ENCODE data around the gene ABCC6. TPM values are rescaled to one million over a fixed set of nuclear protein-coding genes. Genes with fewer than 3 reads are reported as not detected.
"Not testable (repeated sequence)": the region's sequence is repeated elsewhere in the genome, so short reads cannot be mapped to it uniquely, and the experiment has no call there.

Gene ABCC6
- polyA plus RNA-seq, 1 experiment = 1.2 TPM

DNA sequence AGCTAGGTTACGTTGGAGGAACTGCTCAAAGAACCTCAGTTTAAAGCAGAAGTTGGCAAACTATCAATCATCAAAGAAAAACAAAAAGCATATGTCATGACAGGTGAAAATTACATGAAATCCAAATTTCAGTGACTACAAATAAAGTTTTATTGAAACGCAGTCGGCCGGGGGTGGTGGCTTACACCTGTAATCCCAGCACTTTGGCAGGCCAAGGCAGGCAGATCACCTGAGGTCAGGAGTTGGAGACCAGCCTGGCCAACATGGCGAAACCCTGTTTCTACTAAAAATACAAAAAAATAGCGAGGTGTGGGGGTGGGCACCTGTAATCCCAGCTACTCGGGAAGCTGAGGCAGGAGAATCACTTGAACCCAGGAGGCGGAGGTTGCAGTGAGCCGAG is 2.8 kb downstream of the ABCC6 start:
- CTCF ChIA-PET; H3K27me3 ChIP-seq (ENCODE audit: control insufficient read depth, insufficient read depth, low read length); POLR2A ChIA-PET; DNase-seq (ENCODE audit: low read depth); H3K36me3 ChIP-seq (ENCODE audit: control insufficient read depth, insufficient read depth, low read length); H3K4me3 ChIP-seq (ENCODE audit: low read depth, low read length): not testable (repeated sequence)

GRCh38 chr16:16218787-16219186 is 4.5 kb downstream of the ABCC6 start:
- H3K36me3 ChIP-seq (ENCODE audit: control insufficient read depth, insufficient read depth, low read length); DNase-seq (ENCODE audit: low read depth); CTCF ChIA-PET; H3K27me3 ChIP-seq (ENCODE audit: control insufficient read depth, insufficient read depth, low read length); POLR2A ChIA-PET; H3K4me3 ChIP-seq (ENCODE audit: low read depth, low read length): not testable (repeated sequence)

GRCh38 chr16:16218349-16218748 is 4.9 kb downstream of the ABCC6 start:
- DNase-seq (ENCODE audit: low read depth); H3K27me3 ChIP-seq (ENCODE audit: control insufficient read depth, insufficient read depth, low read length); H3K36me3 ChIP-seq (ENCODE audit: control insufficient read depth, insufficient read depth, low read length); POLR2A ChIA-PET; CTCF ChIA-PET; H3K4me3 ChIP-seq (ENCODE audit: low read depth, low read length): not testable (repeated sequence)

DNA sequence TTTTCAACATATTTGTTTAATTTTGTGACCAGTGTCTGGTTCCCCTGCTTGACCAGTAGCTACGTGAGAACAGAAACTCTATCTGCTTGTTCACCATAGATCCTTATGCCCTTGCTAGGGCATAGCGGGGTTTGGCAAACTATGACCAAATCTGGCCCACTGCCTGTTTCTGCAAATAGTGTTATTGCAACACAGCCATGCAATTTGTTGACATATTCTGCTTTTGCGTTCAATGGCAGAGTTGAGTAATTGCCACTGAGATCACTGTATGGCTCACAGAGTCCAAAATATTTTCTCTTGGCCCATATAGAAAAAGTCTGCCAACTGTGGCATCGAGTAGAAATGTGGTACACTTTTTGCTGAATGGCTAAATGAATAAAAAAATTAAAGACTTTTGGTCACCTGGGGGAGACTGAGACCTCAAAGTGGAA is 9.4 kb downstream of the ABCC6 start:
- H3K36me3 ChIP-seq (ENCODE audit: control insufficient read depth, insufficient read depth, low read length); H3K27me3 ChIP-seq (ENCODE audit: control insufficient read depth, insufficient read depth, low read length); DNase-seq (ENCODE audit: low read depth); POLR2A ChIA-PET; CTCF ChIA-PET; H3K4me3 ChIP-seq (ENCODE audit: low read depth, low read length): not testable (repeated sequence)

- CTCF ChIA-PET; H3K4me3 ChIP-seq (ENCODE audit: low read depth, low read length); H3K27me3 ChIP-seq (ENCODE audit: control insufficient read depth, insufficient read depth, low read length); DNase-seq (ENCODE audit: low read depth); POLR2A ChIA-PET; H3K36me3 ChIP-seq (ENCODE audit: control insufficient read depth, insufficient read depth, low read length): not testable (repeated sequence)
Observed at GRCh38 chr16:16211404-16211803, 11.9 kb downstream of the ABCC6 start.

GRCh38 chr16:16208461-16208860 is 14.8 kb downstream of the ABCC6 start:
- CTCF ChIA-PET; H3K27me3 ChIP-seq (ENCODE audit: control insufficient read depth, insufficient read depth, low read length); H3K4me3 ChIP-seq (ENCODE audit: low read depth, low read length); POLR2A ChIA-PET; DNase-seq (ENCODE audit: low read depth); H3K36me3 ChIP-seq (ENCODE audit: control insufficient read depth, insufficient read depth, low read length): not testable (repeated sequence)

GRCh38 chr16:16207787-16208334 is 15.4 kb downstream of the ABCC6 start:
- POLR2A ChIA-PET; DNase-seq (ENCODE audit: low read depth); CTCF ChIA-PET; H3K4me3 ChIP-seq (ENCODE audit: low read depth, low read length); H3K27me3 ChIP-seq (ENCODE audit: control insufficient read depth, insufficient read depth, low read length); H3K36me3 ChIP-seq (ENCODE audit: control insufficient read depth, insufficient read depth, low read length): not testable (repeated sequence)

DNA sequence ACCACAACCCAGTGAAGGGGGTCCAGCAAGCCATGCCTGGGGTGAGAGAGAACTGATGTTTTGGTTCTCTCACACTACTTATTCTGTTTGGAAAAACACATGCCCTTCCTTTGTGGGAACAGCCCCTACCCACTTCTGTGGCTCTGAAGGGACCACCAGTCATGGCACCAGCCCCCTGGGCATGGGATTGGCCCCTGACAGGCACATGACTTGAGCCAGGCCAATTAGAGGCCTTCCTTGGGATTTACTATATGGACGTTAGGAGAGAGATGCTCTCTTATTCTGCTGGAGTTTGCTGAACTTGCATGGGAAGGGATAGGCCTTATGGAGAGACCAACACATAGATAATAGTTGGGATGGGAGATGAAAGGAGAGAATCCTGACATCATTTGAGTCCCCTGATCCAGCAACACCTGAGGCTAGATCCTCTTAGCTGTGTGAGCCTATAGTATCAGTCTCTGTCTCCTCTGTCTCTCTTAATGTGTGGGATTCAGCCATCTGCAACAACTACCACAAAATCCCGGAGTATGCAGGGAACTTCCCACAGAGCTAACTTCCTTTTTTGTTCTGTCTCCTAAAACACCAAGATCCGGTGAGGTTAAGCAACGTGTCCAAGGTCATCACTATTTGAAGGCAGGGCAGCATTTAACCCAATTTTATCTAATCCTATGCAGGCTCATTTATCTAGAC is 16.1 kb downstream of the ABCC6 start:
- H3K27me3 ChIP-seq (ENCODE audit: control insufficient read depth, insufficient read depth, low read length); DNase-seq (ENCODE audit: low read depth); H3K36me3 ChIP-seq (ENCODE audit: control insufficient read depth, insufficient read depth, low read length); CTCF ChIA-PET; H3K4me3 ChIP-seq (ENCODE audit: low read depth, low read length); POLR2A ChIA-PET: not testable (repeated sequence)

DNA sequence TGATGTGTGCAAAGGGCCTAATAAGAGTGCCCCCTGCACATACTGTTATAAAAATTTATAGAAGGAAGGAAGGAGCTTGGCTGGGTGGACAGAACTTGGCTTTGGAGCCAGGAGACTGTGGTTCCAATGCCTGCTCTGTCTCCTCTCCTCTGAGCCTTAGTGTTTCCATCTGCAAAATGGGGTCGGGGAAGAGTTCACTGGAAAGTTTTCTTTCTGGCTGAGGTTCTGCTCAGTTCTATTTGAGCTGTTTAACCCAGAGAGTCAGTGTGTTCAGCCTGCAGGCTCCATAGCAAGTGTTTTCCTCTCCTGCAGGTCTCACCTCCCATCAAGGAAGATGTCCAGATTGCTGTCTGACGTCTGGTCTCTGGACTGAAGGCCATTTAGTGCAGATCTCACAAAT is 17.4 kb downstream of the ABCC6 start:
- H3K4me3 ChIP-seq (ENCODE audit: low read depth, low read length); DNase-seq (ENCODE audit: low read depth); H3K36me3 ChIP-seq (ENCODE audit: control insufficient read depth, insufficient read depth, low read length); POLR2A ChIA-PET; H3K27me3 ChIP-seq (ENCODE audit: control insufficient read depth, insufficient read depth, low read length); CTCF ChIA-PET: not testable (repeated sequence)

DNA sequence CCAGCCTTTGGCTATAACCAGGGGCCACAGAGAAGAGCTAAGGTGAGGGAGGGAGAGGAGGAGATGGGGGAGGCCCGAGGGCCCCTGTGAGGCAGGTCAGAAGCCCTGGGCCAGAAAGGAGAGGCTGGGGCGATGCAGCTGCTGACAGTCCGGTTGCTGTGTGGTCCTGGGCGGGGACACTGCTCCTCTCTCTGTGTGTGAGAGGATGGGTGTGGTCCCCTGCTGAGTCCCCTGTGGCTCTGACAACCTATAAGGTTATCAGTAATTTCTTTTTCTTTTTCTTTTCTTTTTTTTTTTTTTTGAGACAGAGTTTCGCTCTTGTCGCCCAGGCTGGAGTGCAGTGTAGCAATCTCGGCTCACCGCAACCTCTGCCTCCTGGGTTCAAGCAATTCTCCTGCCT is 18.7 kb downstream of the ABCC6 start:
- H3K4me3 ChIP-seq (ENCODE audit: low read depth, low read length); CTCF ChIA-PET; H3K36me3 ChIP-seq (ENCODE audit: control insufficient read depth, insufficient read depth, low read length); DNase-seq (ENCODE audit: low read depth); H3K27me3 ChIP-seq (ENCODE audit: control insufficient read depth, insufficient read depth, low read length); POLR2A ChIA-PET: not testable (repeated sequence)

DNA sequence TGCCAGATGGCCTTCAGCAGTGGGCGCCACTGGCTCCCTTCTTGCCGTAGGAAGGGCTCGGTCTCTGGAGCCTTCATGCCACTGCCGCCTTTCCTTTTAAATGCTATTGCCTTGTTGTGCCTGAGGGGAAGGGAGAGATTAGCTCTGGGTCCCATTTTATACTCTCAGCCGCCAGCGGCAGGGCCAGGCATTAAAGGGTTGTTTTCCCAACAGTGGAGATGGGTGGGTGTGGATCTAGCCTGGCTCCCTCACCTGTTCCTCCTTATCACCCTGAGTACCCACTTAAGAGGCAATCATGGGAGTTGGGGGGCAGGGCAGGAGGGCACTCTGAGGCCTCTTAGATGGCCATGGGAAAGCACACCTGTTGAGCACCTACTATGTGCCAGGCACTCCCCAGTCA is 19.8 kb downstream of the ABCC6 start:
- POLR2A ChIA-PET; CTCF ChIA-PET; DNase-seq (ENCODE audit: low read depth): not testable (repeated sequence)

More for the DNA sequence above, 19.8 kb downstream of the ABCC6 start:
- H3K36me3 ChIP-seq (ENCODE audit: control insufficient read depth, insufficient read depth, low read length); H3K4me3 ChIP-seq (ENCODE audit: low read depth, low read length); H3K27me3 ChIP-seq (ENCODE audit: control insufficient read depth, insufficient read depth, low read length): not testable (repeated sequence)

All from BJ (cell line).